ENCODE measurements around the gene AGAP1.

Gene AGAP1

GRCh38 chr2:236158969-236159777 is 665.3 kb downstream of the AGAP1 start:
- DNase-seq: no peak

GRCh38 chr2:236159778-236160170 is 665.9 kb downstream of the AGAP1 start:
- no peak for DNase-seq

GRCh38 chr2:236160366-236161081 is 666.7 kb downstream of the AGAP1 start:
- no peak for DNase-seq

GRCh38 chr2:236161082-236161462 is 667.2 kb downstream of the AGAP1 start:
- no peak for DNase-seq

GRCh38 chr2:236161531-236161930 is 667.7 kb downstream of the AGAP1 start:
- DNase-seq: no peak

- no peak for DNase-seq
Measured at GRCh38 chr2:236162031-236162845, 668.4 kb downstream of the AGAP1 start.

- no peak for DNase-seq
Measured at GRCh38 chr2:236162882-236163470, 669.1 kb downstream of the AGAP1 start.

GRCh38 chr2:236163471-236164200 is 669.8 kb downstream of the AGAP1 start:
- no peak for DNase-seq

- no peak for DNase-seq
Measured at GRCh38 chr2:236164201-236164924, 670.5 kb downstream of the AGAP1 start.

GRCh38 chr2:236164925-236165841 is 671.3 kb downstream of the AGAP1 start:
- no peak for DNase-seq

GRCh38 chr2:236165842-236166795 is 672.3 kb downstream of the AGAP1 start:
- no peak for DNase-seq

- no peak for DNase-seq
Measured at GRCh38 chr2:236166796-236167296, 673.0 kb downstream of the AGAP1 start.

GRCh38 chr2:236167297-236168109 is 673.7 kb downstream of the AGAP1 start:
- no peak for DNase-seq

GRCh38 chr2:236168110-236169080 is 674.6 kb downstream of the AGAP1 start, which contains the start of gene GBX2:
Gene GBX2, minus strand, starts transcription at chr2:236168386. Its CDS starts 415 bp downstream, at chr2:236167971.
- DNase-seq: peak; percentile 65

- DNase-seq: peak; percentile 52
Measured at GRCh38 chr2:236169151-236169721, 675.4 kb downstream of the AGAP1 start.
